ENCODE measurements around the gene ADGRG4. TPM values are rescaled to one million over a fixed set of nuclear protein-coding genes. Genes with fewer than 3 reads are reported as not detected.

ADGRG4 gene
- total RNA-seq, 2 experiments from 2014 or later: not detected

GRCh38 chrX:136304493-136304892 is 3.7 kb downstream of the ADGRG4 start:
- Mint-ChIP-seq H3K36me3 (ENCODE audit: low read depth) (no peaks in the 10 kb centered on the region), H3K9me3 (no peaks in the 10 kb centered on the region), H3K27me3 (no peaks in the 10 kb centered on the region), H3K27ac (no peak overlapping the region), H3K4me3 (no peak overlapping the region), H3K4me1 (ENCODE audit: low read depth) (no peaks in the 10 kb centered on the region)
- H3K36me3 ChIP-seq (ENCODE audit: insufficient read depth, low read length): no peaks in the 10 kb centered on the region
- H3K4me1 ChIP-seq (ENCODE audit: insufficient read depth, low read length): no peaks in the 10 kb centered on the region
- ChIA-PET CTCF (no interaction called here), POLR2A (no interaction called here)
- TF ChIP-seq, protein P1, sequence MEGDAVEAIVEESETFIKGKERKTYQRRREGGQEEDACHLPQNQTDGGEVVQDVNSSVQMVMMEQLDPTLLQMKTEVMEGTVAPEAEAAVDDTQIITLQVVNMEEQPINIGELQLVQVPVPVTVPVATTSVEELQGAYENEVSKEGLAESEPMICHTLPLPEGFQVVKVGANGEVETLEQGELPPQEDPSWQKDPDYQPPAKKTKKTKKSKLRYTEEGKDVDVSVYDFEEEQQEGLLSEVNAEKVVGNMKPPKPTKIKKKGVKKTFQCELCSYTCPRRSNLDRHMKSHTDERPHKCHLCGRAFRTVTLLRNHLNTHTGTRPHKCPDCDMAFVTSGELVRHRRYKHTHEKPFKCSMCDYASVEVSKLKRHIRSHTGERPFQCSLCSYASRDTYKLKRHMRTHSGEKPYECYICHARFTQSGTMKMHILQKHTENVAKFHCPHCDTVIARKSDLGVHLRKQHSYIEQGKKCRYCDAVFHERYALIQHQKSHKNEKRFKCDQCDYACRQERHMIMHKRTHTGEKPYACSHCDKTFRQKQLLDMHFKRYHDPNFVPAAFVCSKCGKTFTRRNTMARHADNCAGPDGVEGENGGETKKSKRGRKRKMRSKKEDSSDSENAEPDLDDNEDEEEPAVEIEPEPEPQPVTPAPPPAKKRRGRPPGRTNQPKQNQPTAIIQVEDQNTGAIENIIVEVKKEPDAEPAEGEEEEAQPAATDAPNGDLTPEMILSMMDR (IDR thresholded peaks at IDR 0.05): no peak
- DNase-seq: no peak
- no peaks in the 10 kb centered on the region for H3K27me3 ChIP-seq (ENCODE audit: control insufficient read depth in 1 of 2, insufficient read depth in 2 of 2, low read length in 2 of 2)
- no peak for ATAC-seq (ENCODE audit: poor library complexity)
- intact Hi-C loops (cut with DNase I, micrococcal nuclease): no loop called here
- no peaks in the 10 kb centered on the region for H3K9me3 ChIP-seq (ENCODE audit: control insufficient read depth in 1 of 2, insufficient read depth in 1 of 2, low read length in 2 of 2)
- no peak overlapping the region for H3K4me3 ChIP-seq (ENCODE audit: low read length)
- H3K27ac ChIP-seq (ENCODE audit: low read depth in 1 of 2, low read length in 2 of 2): no peak overlapping the region

DNA sequence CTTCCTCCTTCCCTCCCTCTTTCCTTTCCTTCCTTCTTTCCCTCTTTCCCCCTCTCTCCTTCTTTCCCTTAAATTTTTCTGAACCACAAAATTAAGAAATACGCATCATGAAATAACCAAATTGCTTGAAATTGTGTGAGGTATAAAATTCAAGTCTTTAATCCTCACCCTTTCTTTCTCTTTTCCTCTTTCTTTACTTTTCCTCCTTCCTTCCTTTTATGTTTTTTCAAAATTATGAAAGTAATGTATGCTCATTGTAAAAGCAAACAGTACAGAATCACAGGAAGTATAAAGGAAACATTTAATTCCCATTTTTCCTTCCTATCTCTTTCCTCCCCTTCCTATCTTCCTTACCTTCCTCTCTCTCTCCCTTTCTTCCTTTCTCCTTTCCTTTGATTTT is 5.4 kb downstream of the ADGRG4 start:
- Histone ChIP-seq H3K27ac (ENCODE audit: low read depth in 1 of 2, low read length in 2 of 2) (no peak overlapping the region), H3K4me1 (ENCODE audit: insufficient read depth, low read length) (no peaks in the 10 kb centered on the region), H3K4me3 (ENCODE audit: low read length) (no peak overlapping the region), H3K36me3 (ENCODE audit: insufficient read depth, low read length) (no peaks in the 10 kb centered on the region), H3K27me3 (ENCODE audit: control insufficient read depth in 1 of 2, insufficient read depth in 2 of 2, low read length in 2 of 2) (no peaks in the 10 kb centered on the region), H3K9me3 (ENCODE audit: control insufficient read depth in 1 of 2, insufficient read depth in 1 of 2, low read length in 2 of 2) (no peaks in the 10 kb centered on the region)
- ChIA-PET CTCF (no interaction called here), POLR2A (no interaction called here)
- DNase-seq (no peak), ATAC-seq (ENCODE audit: poor library complexity) (no peak)
- Mint-ChIP-seq H3K4me1 (ENCODE audit: low read depth) (no peaks in the 10 kb centered on the region), H3K27me3 (no peaks in the 10 kb centered on the region), H3K27ac (no peak overlapping the region), H3K36me3 (ENCODE audit: low read depth) (no peaks in the 10 kb centered on the region), H3K9me3 (no peaks in the 10 kb centered on the region), H3K4me3 (no peak overlapping the region)
- TF ChIP-seq, protein P1 (IDR thresholded peaks at IDR 0.05): no peak
- intact Hi-C loops (cut with DNase I, micrococcal nuclease): no loop called here

- Mint-ChIP-seq H3K4me3 (no peak overlapping the region), H3K27me3 (no peaks in the 10 kb centered on the region), H3K36me3 (ENCODE audit: low read depth) (no peaks in the 10 kb centered on the region), H3K27ac (no peak overlapping the region), H3K4me1 (ENCODE audit: low read depth) (no peaks in the 10 kb centered on the region), H3K9me3 (no peaks in the 10 kb centered on the region)
- Histone ChIP-seq H3K4me1 (ENCODE audit: insufficient read depth, low read length) (no peaks in the 10 kb centered on the region), H3K4me3 (ENCODE audit: low read length) (no peak overlapping the region), H3K9me3 (ENCODE audit: control insufficient read depth in 1 of 2, insufficient read depth in 1 of 2, low read length in 2 of 2) (no peaks in the 10 kb centered on the region), H3K36me3 (ENCODE audit: insufficient read depth, low read length) (no peaks in the 10 kb centered on the region), H3K27me3 (ENCODE audit: control insufficient read depth in 1 of 2, insufficient read depth in 2 of 2, low read length in 2 of 2) (no peaks in the 10 kb centered on the region), H3K27ac (ENCODE audit: low read depth in 1 of 2, low read length in 2 of 2) (no peak overlapping the region)
- ATAC-seq (ENCODE audit: poor library complexity) (no peak), DNase-seq (no peak)
- TF ChIP-seq, protein P1 (IDR thresholded peaks at IDR 0.05): no peak
- ChIA-PET CTCF (no interaction called here), POLR2A (no interaction called here)
- intact Hi-C loops (cut with DNase I, micrococcal nuclease): no loop called here
Observed at GRCh38 chrX:136307471-136307870, 6.7 kb downstream of the ADGRG4 start.

Measured in CD4-positive, alpha-beta T cell (primary cell).